ENCODE data around the gene SNAP29.
"Not testable (repeated sequence)": the region's sequence is repeated elsewhere in the genome, so short reads cannot be mapped to it uniquely, and the experiment has no call there.

The SNAP29 gene

DNA sequence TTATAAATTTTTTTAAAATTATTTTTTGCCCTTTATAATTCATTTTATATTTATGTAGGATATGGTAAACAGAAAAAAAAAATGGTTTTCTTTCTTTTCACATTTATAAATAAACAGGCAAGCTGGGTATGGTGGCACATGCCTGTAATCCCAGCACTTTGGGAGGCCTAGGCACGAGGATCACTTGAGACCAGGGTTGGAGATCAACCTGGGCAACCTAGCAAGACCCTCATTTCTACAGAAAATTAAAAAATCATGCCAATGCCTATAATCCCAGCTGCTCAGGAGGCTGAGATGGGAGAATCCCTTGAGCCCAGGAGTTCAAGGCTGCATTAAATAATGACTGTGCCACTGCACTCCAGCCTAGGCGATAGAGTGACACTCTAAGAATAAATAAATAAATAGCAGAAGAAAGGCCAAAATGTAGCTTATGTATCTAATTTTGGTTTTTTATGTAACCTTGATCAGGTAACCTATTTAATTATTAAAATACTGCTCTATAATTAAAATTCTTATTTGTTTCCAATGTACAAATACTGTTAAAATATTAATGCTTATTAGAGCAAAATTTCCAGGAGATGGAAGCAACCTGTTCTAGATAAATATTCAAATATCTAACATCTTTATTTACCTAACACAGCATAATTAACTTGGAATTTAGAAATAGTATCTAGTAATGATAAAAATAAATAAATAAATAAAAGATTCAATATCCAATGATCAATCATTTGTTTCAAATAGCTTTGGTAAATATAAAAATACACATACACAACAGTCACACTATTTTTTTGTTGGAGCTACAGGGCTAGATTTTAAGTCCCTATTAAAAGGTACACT, 21.6 kb upstream of the SNAP29 start:
- no peak for DNase-seq

DNA sequence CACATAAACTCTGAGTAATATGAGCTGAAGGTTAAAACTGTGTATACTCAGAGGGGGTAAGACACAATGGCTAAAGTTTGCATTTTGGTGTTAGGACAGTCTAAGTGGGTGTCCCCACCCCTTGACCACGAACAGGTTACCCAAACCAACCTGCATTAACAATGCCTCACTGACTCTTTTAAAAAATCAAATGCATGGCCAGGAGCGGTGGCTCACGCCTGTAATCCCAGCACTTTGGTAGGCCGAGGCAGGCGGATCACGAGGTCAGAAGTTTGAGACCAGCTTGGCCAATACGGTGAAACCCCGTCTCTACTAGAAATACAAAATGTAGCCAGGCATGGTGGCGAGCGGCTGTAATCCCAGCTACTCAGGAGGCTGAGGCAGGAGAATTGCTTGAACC, 19.5 kb upstream of the SNAP29 start:
- not testable (repeated sequence) for DNase-seq

- DNase-seq = no peak
Observed at GRCh38 chr22:20839837-20840645, 18.8 kb upstream of the SNAP29 start.

- DNase-seq = no peak
Observed at GRCh38 chr22:20840646-20841371, 18.0 kb upstream of the SNAP29 start.

GRCh38 chr22:20843501-20843900, 15.3 kb upstream of the SNAP29 start:
- no peak for DNase-seq

- DNase-seq = no peak
Observed at GRCh38 chr22:20844055-20845037, 14.5 kb upstream of the SNAP29 start.

DNA sequence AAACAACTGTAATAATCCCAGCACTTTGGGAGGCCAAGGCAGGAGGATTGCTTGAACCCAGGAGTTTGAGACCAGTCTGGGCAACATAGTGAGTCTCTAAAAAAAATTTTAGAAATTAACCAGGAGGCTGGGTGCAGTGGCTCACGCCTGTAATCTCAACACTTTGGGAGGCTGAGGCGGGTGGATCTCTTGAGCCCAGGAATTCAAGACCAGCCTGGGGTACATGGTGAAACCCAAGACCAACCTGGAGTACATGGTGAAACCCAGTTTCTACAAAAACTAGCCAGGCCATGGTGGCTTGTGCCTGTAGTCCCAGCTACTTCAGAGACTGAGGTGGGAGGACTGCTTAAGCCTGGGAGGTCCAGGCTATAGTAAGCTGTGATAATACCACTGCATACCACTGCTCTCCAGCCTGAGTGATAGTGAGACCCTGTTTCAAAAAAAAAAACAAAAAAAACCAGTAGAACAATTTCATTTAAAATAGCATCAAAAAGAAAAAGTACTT, 11.4 kb upstream of the SNAP29 start:
- DNase-seq = no peak

GRCh38 chr22:20852076-20852475, 6.7 kb upstream of the SNAP29 start:
- DNase-seq = no peak

DNA sequence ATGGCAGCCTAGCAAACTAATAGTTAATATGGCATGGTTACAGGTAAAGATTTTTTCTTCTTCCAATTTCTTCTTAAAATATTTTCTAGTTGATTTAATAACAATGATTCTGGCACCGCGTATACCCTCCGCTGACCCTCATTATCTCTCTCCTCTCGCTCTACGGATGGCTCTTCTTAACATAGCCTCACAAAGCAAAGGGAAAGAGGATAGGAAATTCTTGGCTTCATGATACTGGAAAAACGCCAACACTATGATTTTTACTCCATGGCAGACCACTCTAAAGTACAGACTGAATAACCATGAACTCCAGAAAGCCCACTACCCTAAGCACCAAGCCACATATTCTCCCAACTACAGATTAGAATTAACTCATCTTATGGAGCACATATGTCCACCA, 6.3 kb upstream of the SNAP29 start:
- no peak for DNase-seq

DNA sequence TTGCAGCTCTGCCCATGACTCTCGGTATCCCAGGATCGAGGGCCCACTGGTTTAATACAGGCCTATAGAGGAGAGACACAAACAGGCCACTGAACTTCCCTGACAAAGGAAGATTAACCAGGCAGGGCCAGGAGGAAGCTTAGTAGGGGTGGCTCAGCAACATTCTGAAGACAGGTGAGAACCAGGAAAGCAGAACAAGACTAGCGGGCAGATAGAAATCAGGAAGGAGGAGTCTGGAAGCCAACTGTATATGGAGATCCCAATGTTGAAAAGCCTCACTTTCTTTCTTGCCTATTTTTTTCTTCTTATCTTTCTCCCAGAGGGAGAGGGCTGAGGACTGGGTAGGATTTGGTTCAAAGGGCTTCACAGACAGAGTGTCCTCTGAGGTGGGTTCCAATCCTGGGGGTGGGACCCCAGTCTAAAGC, 5.6 kb upstream of the SNAP29 start:
- DNase-seq = no peak

DNA sequence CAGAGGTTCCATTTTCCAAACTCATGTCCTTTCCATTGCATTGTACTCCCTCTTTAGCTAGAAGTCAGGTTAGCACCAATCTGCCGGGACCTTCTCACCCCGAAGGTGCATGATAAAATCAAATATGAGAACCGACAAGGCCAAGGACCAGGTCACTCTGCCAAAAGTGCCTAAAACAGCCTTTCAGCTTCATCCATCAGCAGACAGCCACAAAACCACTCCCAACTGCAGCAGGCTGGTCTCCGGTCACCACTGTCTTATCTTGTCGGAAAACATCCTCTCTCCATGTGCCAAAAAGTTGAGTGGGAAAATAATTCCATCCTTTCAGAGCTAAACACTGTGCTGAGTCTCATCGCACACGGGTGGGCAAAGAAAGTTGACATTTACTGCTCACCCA, 1.6 kb upstream of the SNAP29 start:
- DNase-seq = no peak

DNA sequence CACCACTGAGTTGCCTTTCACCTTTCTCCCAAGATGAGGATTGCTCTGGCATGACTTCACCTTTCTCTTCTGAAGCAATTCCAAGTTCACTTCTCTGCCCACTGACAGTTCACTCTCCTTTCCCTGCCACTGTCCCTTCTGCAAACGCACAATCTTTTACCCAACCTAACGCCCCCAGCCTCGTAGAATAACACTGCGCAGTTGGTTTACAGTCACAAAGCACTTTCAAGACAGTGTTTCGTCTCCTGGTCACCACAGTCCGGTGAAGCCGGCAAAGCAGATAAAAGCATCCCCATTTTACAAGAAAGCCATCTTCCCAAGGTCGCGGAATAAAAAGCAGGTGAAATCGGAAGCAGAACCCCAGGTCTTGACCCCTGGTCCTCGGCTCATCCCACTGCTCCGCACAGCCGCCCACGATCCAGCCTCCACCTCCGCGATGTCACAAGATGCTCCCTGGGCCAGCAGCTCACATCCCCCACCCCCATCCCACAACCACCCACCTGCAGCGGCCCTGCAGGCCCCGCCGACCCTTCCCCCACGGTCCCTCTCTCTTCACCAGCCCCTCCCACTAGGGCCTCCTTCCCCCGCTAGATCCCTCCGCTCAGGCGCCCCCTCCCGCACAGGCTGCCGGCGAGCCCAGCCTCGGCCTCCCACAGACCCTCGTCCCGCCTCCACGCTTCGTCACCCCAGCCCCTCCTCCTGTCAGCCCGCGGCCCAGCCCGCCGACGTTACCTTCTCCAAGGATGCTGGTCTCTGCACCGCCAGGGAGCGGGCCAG, 781 bp upstream of the SNAP29 start:
- DNase-seq = peak; percentile 83 to 85

- DNase-seq = no peak
Observed at GRCh38 chr22:20859615-20860014, 808 bp downstream of the SNAP29 start.

DNA sequence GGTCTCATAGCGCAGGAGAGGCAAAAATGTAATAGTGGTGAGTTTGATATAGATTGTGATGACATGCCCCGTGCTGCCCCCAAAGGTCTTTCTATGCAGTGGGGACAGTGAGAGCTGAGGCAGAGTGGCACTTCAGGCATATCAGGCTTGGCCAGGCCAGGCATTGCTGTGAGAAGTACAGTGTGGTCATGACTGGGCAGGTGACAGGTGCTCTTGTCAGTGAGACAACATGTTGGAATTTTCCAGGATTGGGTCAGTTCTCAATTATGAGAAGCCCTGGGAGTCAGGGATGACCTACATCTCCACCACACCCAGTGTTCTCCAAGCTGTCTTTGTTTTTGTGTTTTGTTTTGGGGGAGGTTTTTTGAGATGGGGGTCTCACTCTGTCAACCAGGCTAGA, 3.7 kb downstream of the SNAP29 start:
- no peak for DNase-seq

GRCh38 chr22:20863366-20863765, 4.6 kb downstream of the SNAP29 start:
- no peak for DNase-seq

GRCh38 chr22:20864186-20864908, 5.5 kb downstream of the SNAP29 start:
- DNase-seq = no peak

- no peak for DNase-seq
Observed at GRCh38 chr22:20865331-20865730, 6.5 kb downstream of the SNAP29 start.

GRCh38 chr22:20865875-20866445, 7.2 kb downstream of the SNAP29 start:
- no peak for DNase-seq

DNA sequence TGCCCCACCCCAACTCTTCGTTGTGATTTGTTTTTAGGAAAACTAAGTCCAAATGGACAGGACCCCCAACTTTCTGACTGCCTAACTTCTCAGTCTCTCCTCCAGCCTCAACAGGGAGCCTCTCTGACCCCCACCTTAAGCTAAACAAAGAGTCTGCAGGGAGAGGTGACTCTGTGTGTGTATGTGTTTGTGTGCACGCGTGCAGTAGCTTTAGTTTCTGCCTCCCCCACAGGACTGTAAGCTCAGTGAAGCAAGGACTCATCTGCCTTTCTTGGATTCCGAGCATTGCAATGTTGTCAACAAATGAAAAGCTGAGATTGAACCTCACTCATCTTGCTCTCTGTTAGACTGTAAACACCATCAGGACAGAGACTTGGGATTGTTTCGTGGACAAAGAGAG, 7.9 kb downstream of the SNAP29 start:
- no peak for DNase-seq

All from activated CD4-positive, alpha-beta T cell treated with anti-CD3 and anti-CD28 coated beads, Interleukin-2, amount 50 U/mL, for 4 hours (primary cell).